ENCODE measurements around the gene KRT81.

KRT81 gene

DNA sequence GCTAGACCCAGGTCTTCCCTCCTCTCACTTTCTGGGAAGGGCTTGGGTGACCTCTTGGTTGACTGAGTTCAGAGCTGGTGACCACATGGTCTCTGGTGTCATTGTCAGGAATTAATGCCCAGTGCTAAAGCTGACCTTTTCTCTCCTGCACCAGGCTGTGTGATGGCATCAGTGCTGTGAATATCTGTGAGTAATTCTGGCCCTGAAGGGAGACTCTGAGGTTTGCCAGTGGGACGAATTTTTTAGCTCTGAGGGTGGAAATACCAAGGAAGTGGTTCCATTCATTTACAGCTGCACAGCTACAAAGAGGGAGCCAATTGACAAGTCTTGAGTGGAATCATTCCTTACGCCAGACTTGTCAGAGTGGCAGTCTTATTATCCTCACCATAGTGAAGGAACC is 23.1 kb downstream of the KRT81 start:
- H3K9ac ChIP-seq (ENCODE audit: low read length): no peak overlapping the region
- H3K27ac ChIP-seq (ENCODE audit: low read depth, low read length): no peak overlapping the region
- H3K9me3 ChIP-seq (ENCODE audit: control insufficient read depth, insufficient read depth, low read depth, low read length): no peaks in the 10 kb centered on the region
- H3K36me3 ChIP-seq (ENCODE audit: control insufficient read depth, insufficient read depth, low read length): no peaks in the 10 kb centered on the region
- peaks cover 3% of the 10 kb centered on the region; the same call in 1 of the 2 replicates for H3K27me3 ChIP-seq (ENCODE audit: control insufficient read depth, insufficient read depth, low read length)
- H3K4me1 ChIP-seq (ENCODE audit: control insufficient read depth, insufficient read depth, low read length): no peaks in the 10 kb centered on the region; the same call in none of the 2 replicates
- no peak overlapping the region for H3K4me3 ChIP-seq (ENCODE audit: low read depth, low read length)

GRCh38 chr12:52267699-52268098 is 23.6 kb downstream of the KRT81 start:
- Histone ChIP-seq H3K36me3 (ENCODE audit: control insufficient read depth, insufficient read depth, low read length) (no peaks in the 10 kb centered on the region), H3K27ac (ENCODE audit: low read depth, low read length) (no peak overlapping the region), H3K27me3 (ENCODE audit: control insufficient read depth, insufficient read depth, low read length) (peaks cover 3% of the 10 kb centered on the region; the same call in 1 of the 2 replicates), H3K9ac (ENCODE audit: low read length) (no peak overlapping the region), H3K4me3 (ENCODE audit: low read depth, low read length) (no peak overlapping the region), H3K4me1 (ENCODE audit: control insufficient read depth, insufficient read depth, low read length) (no peaks in the 10 kb centered on the region; the same call in none of the 2 replicates), H3K9me3 (ENCODE audit: control insufficient read depth, insufficient read depth, low read depth, low read length) (no peaks in the 10 kb centered on the region)

DNA sequence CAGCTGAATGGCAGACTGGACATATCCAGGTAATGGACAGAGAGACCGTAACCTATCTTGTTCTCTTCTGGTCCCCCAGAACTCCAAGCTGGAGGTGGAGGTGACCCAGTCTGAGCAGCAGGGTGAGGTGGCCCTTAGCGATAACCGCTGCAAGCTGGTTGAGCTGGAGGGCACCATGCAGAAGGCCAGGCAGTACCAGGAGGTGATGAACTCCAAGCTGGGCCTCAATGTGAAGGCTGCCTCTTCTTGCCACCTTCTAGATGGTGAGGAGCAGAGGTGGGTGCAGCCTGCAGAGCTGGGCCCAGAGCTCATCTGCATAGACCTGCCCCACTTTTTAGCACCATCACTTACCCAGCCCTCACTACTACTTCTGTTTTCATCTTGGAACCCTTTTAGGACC is 24.1 kb downstream of the KRT81 start:
- Histone ChIP-seq H3K27me3 (ENCODE audit: control insufficient read depth, insufficient read depth, low read length) (peaks cover 3% of the 10 kb centered on the region; the same call in 1 of the 2 replicates), H3K9ac (ENCODE audit: low read length) (no peak overlapping the region), H3K27ac (ENCODE audit: low read depth, low read length) (no peak overlapping the region), H3K9me3 (ENCODE audit: control insufficient read depth, insufficient read depth, low read depth, low read length) (no peaks in the 10 kb centered on the region), H3K4me1 (ENCODE audit: control insufficient read depth, insufficient read depth, low read length) (no peaks in the 10 kb centered on the region; the same call in none of the 2 replicates), H3K4me3 (ENCODE audit: low read depth, low read length) (no peak overlapping the region), H3K36me3 (ENCODE audit: control insufficient read depth, insufficient read depth, low read length) (no peaks in the 10 kb centered on the region)

DNA sequence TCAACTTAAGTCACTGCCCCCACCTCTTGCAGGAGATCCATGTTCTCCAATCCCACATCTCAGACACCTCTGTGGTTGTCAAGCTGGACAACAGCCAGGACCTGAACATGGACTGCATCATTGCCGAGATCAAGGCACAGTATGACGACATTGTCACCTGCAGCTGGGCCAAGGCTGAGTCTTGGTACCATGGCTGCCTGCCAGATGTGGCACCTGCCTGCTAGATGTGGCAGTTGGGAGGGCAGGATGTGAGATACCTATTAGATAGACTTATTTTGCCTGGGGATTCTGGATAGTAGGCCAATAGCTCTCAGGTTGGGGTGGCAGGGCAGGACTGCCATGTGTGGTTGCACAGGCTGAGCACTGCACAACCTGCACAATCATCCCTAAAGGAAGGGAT is 24.8 kb downstream of the KRT81 start:
- Histone ChIP-seq H3K27ac (ENCODE audit: low read depth, low read length) (no peak overlapping the region), H3K27me3 (ENCODE audit: control insufficient read depth, insufficient read depth, low read length) (peaks cover 6% of the 10 kb centered on the region; the same call in 1 of the 2 replicates), H3K36me3 (ENCODE audit: control insufficient read depth, insufficient read depth, low read length) (no peaks in the 10 kb centered on the region), H3K4me3 (ENCODE audit: low read depth, low read length) (no peak overlapping the region), H3K9me3 (ENCODE audit: control insufficient read depth, insufficient read depth, low read depth, low read length) (peaks cover 3% of the 10 kb centered on the region; the same call in 1 of the 2 replicates), H3K9ac (ENCODE audit: low read length) (no peak overlapping the region), H3K4me1 (ENCODE audit: control insufficient read depth, insufficient read depth, low read length) (no peaks in the 10 kb centered on the region; the same call in none of the 2 replicates)

GRCh38 chr12:52264435-52264825 is 26.9 kb downstream of the KRT81 start:
- Histone ChIP-seq H3K9me3 (ENCODE audit: control insufficient read depth, insufficient read depth, low read depth, low read length) (peaks cover 11% of the 10 kb centered on the region), H3K27me3 (ENCODE audit: control insufficient read depth, insufficient read depth, low read length) (peaks cover 18% of the 10 kb centered on the region), H3K27ac (ENCODE audit: low read depth, low read length) (no peak overlapping the region), H3K9ac (ENCODE audit: low read length) (no peak overlapping the region), H3K4me1 (ENCODE audit: control insufficient read depth, insufficient read depth, low read length) (no peaks in the 10 kb centered on the region; the same call in none of the 2 replicates), H3K36me3 (ENCODE audit: control insufficient read depth, insufficient read depth, low read length) (no peaks in the 10 kb centered on the region), H3K4me3 (ENCODE audit: low read depth, low read length) (no peak overlapping the region)

DNA sequence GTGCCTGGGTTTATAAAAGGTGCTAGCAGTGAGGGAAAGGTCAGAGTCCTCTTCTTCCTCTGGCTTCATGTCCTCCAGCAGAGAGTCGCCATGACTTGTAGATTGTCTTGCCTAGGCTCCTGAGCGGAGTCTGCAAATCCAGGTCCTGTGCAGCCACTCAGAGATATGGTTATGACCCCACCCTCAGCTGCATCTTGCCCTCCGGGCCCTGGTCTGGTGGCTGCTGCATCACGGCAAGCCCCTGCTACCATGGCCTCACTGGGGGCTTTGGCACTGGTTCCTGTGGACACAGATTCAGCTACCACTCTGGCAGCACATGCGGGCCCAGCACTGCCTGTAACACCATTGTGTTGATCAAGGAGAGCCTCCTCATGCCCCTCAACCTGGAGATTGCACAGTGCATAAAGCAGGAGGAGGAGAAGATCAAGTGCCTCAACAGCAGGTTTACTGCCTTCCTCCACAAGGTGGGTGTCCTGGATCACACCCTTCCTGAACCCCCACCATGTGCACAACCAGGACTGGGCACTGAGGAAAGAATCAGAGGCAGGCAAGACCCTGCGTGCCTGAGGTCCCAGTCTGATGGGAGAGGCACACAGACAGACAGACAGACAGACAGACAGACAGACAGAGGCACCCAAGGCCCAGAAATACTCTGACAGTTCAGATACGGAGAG is 27.4 kb downstream of the KRT81 start:
- Histone ChIP-seq H3K9ac (ENCODE audit: low read length) (no peak overlapping the region), H3K36me3 (ENCODE audit: control insufficient read depth, insufficient read depth, low read length) (no peaks in the 10 kb centered on the region), H3K4me3 (ENCODE audit: low read depth, low read length) (no peak overlapping the region), H3K27me3 (ENCODE audit: control insufficient read depth, insufficient read depth, low read length) (peaks cover 23% of the 10 kb centered on the region), H3K9me3 (ENCODE audit: control insufficient read depth, insufficient read depth, low read depth, low read length) (peaks cover 14% of the 10 kb centered on the region), H3K4me1 (ENCODE audit: control insufficient read depth, insufficient read depth, low read length) (no peaks in the 10 kb centered on the region; the same call in none of the 2 replicates), H3K27ac (ENCODE audit: low read depth, low read length) (no peak overlapping the region)

DNA sequence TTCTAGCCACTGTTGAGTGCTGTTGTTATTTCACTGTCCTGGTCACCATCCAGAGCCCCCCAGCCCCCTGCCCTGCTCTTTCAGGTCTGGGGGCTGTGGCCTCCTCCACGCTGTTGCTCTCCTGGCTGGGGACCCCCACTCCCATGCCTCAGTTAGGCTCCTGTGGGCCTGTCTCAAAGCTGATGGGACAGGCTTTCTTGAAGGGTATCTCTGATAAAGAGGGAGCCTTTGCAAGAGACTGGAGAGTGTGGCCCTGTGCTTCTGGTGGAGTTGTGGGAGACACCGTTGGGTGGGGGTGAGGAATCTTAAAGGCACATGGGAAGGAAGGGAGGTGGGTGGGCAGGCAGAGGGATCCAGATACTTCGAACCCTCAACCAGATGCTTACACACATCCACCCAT is 29.0 kb downstream of the KRT81 start:
- no peaks in the 10 kb centered on the region for H3K36me3 ChIP-seq (ENCODE audit: control insufficient read depth, insufficient read depth, low read length)
- H3K9me3 ChIP-seq (ENCODE audit: control insufficient read depth, insufficient read depth, low read depth, low read length): peaks cover 14% of the 10 kb centered on the region
- H3K4me1 ChIP-seq (ENCODE audit: control insufficient read depth, insufficient read depth, low read length): no peaks in the 10 kb centered on the region; the same call in 1 of the 2 replicates
- no peak overlapping the region for H3K27ac ChIP-seq (ENCODE audit: low read depth, low read length)
- H3K9ac ChIP-seq (ENCODE audit: low read length): no peak overlapping the region
- H3K4me3 ChIP-seq (ENCODE audit: low read depth, low read length): no peak overlapping the region
- peaks cover 39% of the 10 kb centered on the region for H3K27me3 ChIP-seq (ENCODE audit: control insufficient read depth, insufficient read depth, low read length)

- Histone ChIP-seq H3K36me3 (ENCODE audit: control insufficient read depth, insufficient read depth, low read length) (no peaks in the 10 kb centered on the region), H3K9ac (ENCODE audit: low read length) (no peak overlapping the region), H3K4me3 (ENCODE audit: low read depth, low read length) (no peak overlapping the region), H3K27me3 (ENCODE audit: control insufficient read depth, insufficient read depth, low read length) (peaks cover 51% of the 10 kb centered on the region), H3K9me3 (ENCODE audit: control insufficient read depth, insufficient read depth, low read depth, low read length) (peaks cover 14% of the 10 kb centered on the region), H3K4me1 (ENCODE audit: control insufficient read depth, insufficient read depth, low read length) (peaks cover 2% of the 10 kb centered on the region; the same call in 1 of the 2 replicates), H3K27ac (ENCODE audit: low read depth, low read length) (no peak overlapping the region)
Measured at GRCh38 chr12:52261208-52261484, 30.2 kb downstream of the KRT81 start.

DNA sequence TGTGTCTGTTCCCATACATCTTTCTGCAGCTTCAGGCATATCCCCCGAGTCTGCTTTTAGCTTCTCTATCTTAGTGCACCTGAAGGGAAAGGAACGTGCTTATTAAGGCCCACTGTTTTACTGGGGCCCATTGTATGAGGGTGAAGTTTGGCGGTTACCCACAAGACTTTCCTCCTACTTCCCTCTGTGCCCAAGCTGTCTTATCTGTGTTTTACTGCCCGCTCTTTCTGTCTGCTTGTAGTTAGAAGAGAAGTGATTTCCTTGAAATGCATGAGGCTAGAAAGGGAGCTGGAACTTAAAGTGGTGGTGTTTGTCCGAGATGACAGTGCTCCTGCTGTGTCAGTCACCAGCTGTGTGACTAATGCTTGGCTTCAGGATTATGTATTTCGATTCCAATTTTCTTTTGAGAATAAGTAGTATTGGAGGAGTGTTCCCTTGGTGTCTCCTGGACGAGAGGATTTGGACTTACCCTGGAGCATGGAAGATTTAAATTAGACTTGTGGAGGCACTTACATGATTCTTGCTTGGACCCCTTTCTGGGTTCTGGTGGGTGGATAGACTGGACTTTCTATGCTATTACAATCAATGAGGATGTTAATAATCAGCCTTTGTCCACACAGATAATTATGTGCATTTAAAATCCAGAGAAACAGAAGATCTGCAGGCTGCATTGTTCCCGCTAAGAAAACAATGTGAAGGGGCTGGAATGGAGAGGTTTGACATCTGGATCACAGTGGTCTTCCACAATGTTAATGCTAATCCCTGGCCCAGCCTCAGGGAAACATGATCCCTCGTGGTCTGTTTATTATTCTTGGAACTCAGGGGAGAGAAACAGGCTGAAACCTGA is 30.8 kb downstream of the KRT81 start:
- Histone ChIP-seq H3K9ac (ENCODE audit: low read length) (no peak overlapping the region), H3K4me1 (ENCODE audit: control insufficient read depth, insufficient read depth, low read length) (peaks cover 2% of the 10 kb centered on the region; the same call in 1 of the 2 replicates), H3K27ac (ENCODE audit: low read depth, low read length) (no peak overlapping the region), H3K27me3 (ENCODE audit: control insufficient read depth, insufficient read depth, low read length) (peaks cover 56% of the 10 kb centered on the region), H3K4me3 (ENCODE audit: low read depth, low read length) (no peak overlapping the region), H3K36me3 (ENCODE audit: control insufficient read depth, insufficient read depth, low read length) (no peaks in the 10 kb centered on the region), H3K9me3 (ENCODE audit: control insufficient read depth, insufficient read depth, low read depth, low read length) (peaks cover 14% of the 10 kb centered on the region)

- no peak overlapping the region for H3K9ac ChIP-seq (ENCODE audit: low read length)
- peaks cover 2% of the 10 kb centered on the region; the same call in 1 of the 2 replicates for H3K4me1 ChIP-seq (ENCODE audit: control insufficient read depth, insufficient read depth, low read length)
- H3K4me3 ChIP-seq (ENCODE audit: low read depth, low read length): no peak overlapping the region
- peaks cover 14% of the 10 kb centered on the region for H3K9me3 ChIP-seq (ENCODE audit: control insufficient read depth, insufficient read depth, low read depth, low read length)
- H3K36me3 ChIP-seq (ENCODE audit: control insufficient read depth, insufficient read depth, low read length): no peaks in the 10 kb centered on the region
- no peak overlapping the region for H3K27ac ChIP-seq (ENCODE audit: low read depth, low read length)
- H3K27me3 ChIP-seq (ENCODE audit: control insufficient read depth, insufficient read depth, low read length): peaks cover 65% of the 10 kb centered on the region
Measured at GRCh38 chr12:52259657-52260243, 31.6 kb downstream of the KRT81 start.
